ENCODE results near the gene ADAP1. TPM values are rescaled to one million over a fixed set of nuclear protein-coding genes. Genes with fewer than 3 reads are reported as not detected.
"Not testable (repeated sequence)": the region's sequence is repeated elsewhere in the genome, so short reads cannot be mapped to it uniquely, and the experiment has no call there.

Gene ADAP1
- total and polyA plus RNA-seq, 11 donors: 3.1 to 16.5 (median 12.0) TPM

DNA sequence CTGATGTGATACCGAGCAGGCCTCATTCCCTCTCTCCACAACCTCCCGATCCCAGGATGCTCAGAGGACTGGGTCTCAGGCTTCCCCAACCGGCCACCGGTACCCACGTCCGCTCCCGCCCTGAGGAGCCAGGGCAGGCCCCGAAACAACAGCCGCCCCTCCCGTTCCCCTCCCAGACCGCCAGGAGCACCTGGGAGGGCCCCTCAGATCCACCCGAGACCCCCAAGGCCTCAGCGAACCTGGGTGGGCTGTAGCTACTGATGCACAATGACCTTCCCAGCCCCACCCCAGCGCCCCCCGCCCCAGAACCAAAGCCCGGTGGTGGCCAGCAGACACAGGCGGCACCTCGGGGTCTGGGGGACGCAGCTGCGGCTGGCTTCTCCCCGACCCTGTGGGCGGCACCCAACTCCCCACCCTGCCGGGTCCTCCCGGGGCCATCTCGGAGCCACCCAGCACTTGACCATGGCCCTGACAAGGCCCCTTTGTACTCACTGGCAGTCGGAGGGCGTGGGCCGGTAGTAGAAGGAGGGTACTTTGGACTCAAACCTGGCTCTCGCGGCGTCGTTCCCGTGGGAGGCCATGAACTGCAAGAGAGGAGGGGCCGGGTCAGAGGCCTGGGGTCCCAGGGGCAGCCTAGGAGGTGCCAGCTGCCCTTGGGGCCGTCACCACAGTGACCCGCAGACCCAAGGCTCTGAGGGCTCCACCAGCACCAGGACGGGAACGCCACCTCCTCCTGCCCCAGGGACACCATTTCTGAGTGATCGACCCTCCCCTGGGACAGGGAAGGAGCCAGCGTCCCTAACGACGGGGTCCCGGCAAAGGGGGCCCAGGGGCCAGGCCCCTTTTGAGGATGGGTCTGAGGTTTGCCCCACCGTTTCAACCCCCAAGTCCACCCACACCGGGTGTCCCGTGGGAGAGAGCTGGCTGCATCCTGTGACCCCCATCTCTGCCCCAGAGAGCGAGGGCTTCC lies 28.1 kb downstream of the ADAP1 start:
- Histone ChIP-seq H3K9me3 (no peaks in the 10 kb centered on the region), H3K27ac (peak overlapping the region in 1 of 12 donors; percentile 47), H3K36me3 (no peaks in the 10 kb centered on the region), H3K4me3 (no peak overlapping the region), H3K27me3 (peaks cover 0 to 5% (median 0%) of the 10 kb centered on the region in 9 donors), H3K4me1 (peaks cover 0 to 62% (median 10%) of the 10 kb centered on the region in 12 donors)
- intact Hi-C loops (cut with DNase I): no loop called here
- WGBS, 4 donors: 79 to 87% (median 86%) methylated on average over 16 to 47 of the region's 47 CpGs
- no peak for ATAC-seq
- no peak for TF ChIP-seq POLR2A (IDR thresholded peaks at IDR 0.05)
- TF ChIP-seq, protein P1, sequence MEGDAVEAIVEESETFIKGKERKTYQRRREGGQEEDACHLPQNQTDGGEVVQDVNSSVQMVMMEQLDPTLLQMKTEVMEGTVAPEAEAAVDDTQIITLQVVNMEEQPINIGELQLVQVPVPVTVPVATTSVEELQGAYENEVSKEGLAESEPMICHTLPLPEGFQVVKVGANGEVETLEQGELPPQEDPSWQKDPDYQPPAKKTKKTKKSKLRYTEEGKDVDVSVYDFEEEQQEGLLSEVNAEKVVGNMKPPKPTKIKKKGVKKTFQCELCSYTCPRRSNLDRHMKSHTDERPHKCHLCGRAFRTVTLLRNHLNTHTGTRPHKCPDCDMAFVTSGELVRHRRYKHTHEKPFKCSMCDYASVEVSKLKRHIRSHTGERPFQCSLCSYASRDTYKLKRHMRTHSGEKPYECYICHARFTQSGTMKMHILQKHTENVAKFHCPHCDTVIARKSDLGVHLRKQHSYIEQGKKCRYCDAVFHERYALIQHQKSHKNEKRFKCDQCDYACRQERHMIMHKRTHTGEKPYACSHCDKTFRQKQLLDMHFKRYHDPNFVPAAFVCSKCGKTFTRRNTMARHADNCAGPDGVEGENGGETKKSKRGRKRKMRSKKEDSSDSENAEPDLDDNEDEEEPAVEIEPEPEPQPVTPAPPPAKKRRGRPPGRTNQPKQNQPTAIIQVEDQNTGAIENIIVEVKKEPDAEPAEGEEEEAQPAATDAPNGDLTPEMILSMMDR (IDR thresholded peaks at IDR 0.05): no peak
- DNase-seq: peak in 4 of 5 donors; percentile 5 to 65 (median 25)

GRCh38 chr7:925601-926000 lies 28.9 kb downstream of the ADAP1 start:
- Histone ChIP-seq H3K27ac (peak overlapping the region in 1 of 12 donors; percentile 55), H3K4me3 (no peak overlapping the region), H3K36me3 (no peaks in the 10 kb centered on the region), H3K4me1 (peaks cover 0 to 62% (median 10%) of the 10 kb centered on the region in 12 donors), H3K27me3 (peaks cover 0 to 5% (median 0%) of the 10 kb centered on the region in 9 donors), H3K9me3 (no peaks in the 10 kb centered on the region)
- DNase-seq (peak in 4 of 5 donors; percentile 21 to 72 (median 33)), ATAC-seq (peak in 2 of 4 donors; percentile 10 to 21)
- WGBS, 4 donors: 58 to 70% (median 68%) methylated on average over 12 to 18 of the region's 18 CpGs
- intact Hi-C loops (cut with DNase I): no loop called here
- no peak for TF ChIP-seq POLR2A (IDR thresholded peaks at IDR 0.05)
- TF ChIP-seq, protein P1 (IDR thresholded peaks at IDR 0.05): no peak

GRCh38 chr7:924541-925231 lies 29.8 kb downstream of the ADAP1 start:
- DNase-seq (peak; percentile 16 to 63 (median 33)), ATAC-seq (peak in 3 of 4 donors; percentile 38 to 52 (median 52))
- intact Hi-C loops (cut with DNase I): no loop called here
- TF ChIP-seq, protein P1 (IDR thresholded peaks at IDR 0.05): no peak
- no peak for TF ChIP-seq POLR2A (IDR thresholded peaks at IDR 0.05)
- H3K9me3 ChIP-seq: no peaks in the 10 kb centered on the region
- H3K4me1 ChIP-seq: peaks cover 0 to 62% (median 10%) of the 10 kb centered on the region in 12 donors
- H3K27me3 ChIP-seq: peaks cover 0 to 5% (median 0%) of the 10 kb centered on the region in 9 donors
- H3K4me3 ChIP-seq: peak overlapping the region in 1 of 12 donors; percentile 12
- 45 to 56% (median 52%) methylated on average over 19 to 24 of the region's 24 CpGs for WGBS, 4 donors
- peak overlapping the region in 1 of 12 donors; percentile 55 for H3K27ac ChIP-seq
- H3K36me3 ChIP-seq: no peaks in the 10 kb centered on the region

- DNase-seq: peak in 4 of 5 donors; percentile 11 to 52 (median 23)
- ATAC-seq; H3K27ac ChIP-seq; H3K9me3 ChIP-seq; H3K27me3 ChIP-seq; intact Hi-C loops (cut with DNase I); H3K36me3 ChIP-seq: not testable (repeated sequence)
- 78 to 100% (median 83%) methylated on average over 5 to 22 of the region's 25 CpGs for WGBS, 4 donors
- peak overlapping the region in 1 of 12 donors; percentile 46 for H3K4me3 ChIP-seq
- peaks cover 0 to 58% (median 10%) of the 10 kb centered on the region in 12 donors for H3K4me1 ChIP-seq
Measured at GRCh38 chr7:924042-924441, 30.4 kb downstream of the ADAP1 start.

All from heart left ventricle (tissue), 16 donors.